ENCODE data around the gene NAV2. TPM values are rescaled to one million over a fixed set of nuclear protein-coding genes. Genes with fewer than 3 reads are reported as not detected.

Gene NAV2
- 11.1 and 14.1 TPM in 2 replicates for total RNA-seq

- H3K27me3 ChIP-seq (ENCODE audit: control insufficient read depth, insufficient read depth, low read length) = peaks cover 10% of the 10 kb centered on the region
- peak; percentile 74 for DNase-seq (ENCODE audit: low read depth)
- FAIRE-seq = no peak
Measured at GRCh38 chr11:19712281-19713195, at the start of gene NAV2. Gene NAV2, plus strand, starts transcription at chr11:19712837. Its CDS starts 859 bp downstream, at chr11:19713696.

GRCh38 chr11:19663206-19663605, 49.4 kb upstream of the NAV2 start:
- no peak for TF ChIP-seq CTCF (IDR thresholded peaks at IDR 0.05; ENCODE audit: insufficient read depth, low read length, severe bottlenecking)
- FAIRE-seq (no peak), DNase-seq (ENCODE audit: low read depth) (no peak)
- no peaks in the 10 kb centered on the region for H3K27me3 ChIP-seq (ENCODE audit: control insufficient read depth, insufficient read depth, low read length)
- H3K36me3 ChIP-seq (ENCODE audit: control insufficient read depth, insufficient read depth, low read length) = no peaks in the 10 kb centered on the region
- no peak overlapping the region for H3K4me3 ChIP-seq (ENCODE audit: low read depth, low read length)

More at GRCh38 chr11:19712281-19713195, at the start of gene NAV2:
- Histone ChIP-seq H3K36me3 (ENCODE audit: control insufficient read depth, insufficient read depth, low read length) (no peaks in the 10 kb centered on the region), H3K4me3 (ENCODE audit: low read depth, low read length) (peak within 1 kb of the TSS; percentile 57)
- TF ChIP-seq CTCF (IDR thresholded peaks at IDR 0.05; ENCODE audit: insufficient read depth, low read length, severe bottlenecking) = no peak

GRCh38 chr11:19664886-19665548, 47.6 kb upstream of the NAV2 start:
- Histone ChIP-seq H3K36me3 (ENCODE audit: control insufficient read depth, insufficient read depth, low read length) (no peaks in the 10 kb centered on the region), H3K27me3 (ENCODE audit: control insufficient read depth, insufficient read depth, low read length) (no peaks in the 10 kb centered on the region), H3K4me3 (ENCODE audit: low read depth, low read length) (no peak overlapping the region)
- FAIRE-seq = no peak
- TF ChIP-seq CTCF (IDR thresholded peaks at IDR 0.05; ENCODE audit: insufficient read depth, low read length, severe bottlenecking) = no peak
- peak; percentile 48 for DNase-seq (ENCODE audit: low read depth)

GRCh38 chr11:19666951-19667350, 45.7 kb upstream of the NAV2 start:
- Histone ChIP-seq H3K4me3 (ENCODE audit: low read depth, low read length) (no peak overlapping the region), H3K27me3 (ENCODE audit: control insufficient read depth, insufficient read depth, low read length) (no peaks in the 10 kb centered on the region), H3K36me3 (ENCODE audit: control insufficient read depth, insufficient read depth, low read length) (no peaks in the 10 kb centered on the region)
- no peak for DNase-seq (ENCODE audit: low read depth)
- no peak for TF ChIP-seq CTCF (IDR thresholded peaks at IDR 0.05; ENCODE audit: insufficient read depth, low read length, severe bottlenecking)
- FAIRE-seq = peak; percentile 13

GRCh38 chr11:19669511-19669910, 43.1 kb upstream of the NAV2 start:
- H3K4me3 ChIP-seq (ENCODE audit: low read depth, low read length) = no peak overlapping the region
- FAIRE-seq = no peak
- H3K27me3 ChIP-seq (ENCODE audit: control insufficient read depth, insufficient read depth, low read length) = no peaks in the 10 kb centered on the region
- no peak for TF ChIP-seq CTCF (IDR thresholded peaks at IDR 0.05; ENCODE audit: insufficient read depth, low read length, severe bottlenecking)
- no peak for DNase-seq (ENCODE audit: low read depth)
- no peaks in the 10 kb centered on the region for H3K36me3 ChIP-seq (ENCODE audit: control insufficient read depth, insufficient read depth, low read length)

Measured in bronchial epithelial cell (primary cell).